Vagina (tissue), 2 donors: ENCODE results near the gene MFSD6.

Source experiments
- POLR2A ChIP-seq, 2 donors: fragments of 450-650 bp; IDR thresholded peaks; one replicate each; pipeline ENCODE4 v1.6.1; 2017; ENCODE audit warnings: antibody characterized with exemption in 2 of 2, mild to moderate bottlenecking in 2 of 2, moderate library complexity in 2 of 2
- TF ChIP-seq, protein P1 (sequence below), 3 experiments: fragments of 450-650 bp in 2 of 3; fragments of 200-600 bp in 1 of 3; sonication (generic) in 1 of 3; IDR thresholded peaks; one replicate each; pipeline ENCODE4 v1.5.1; 2017 to 2019; ENCODE audit warnings: antibody characterized with exemption in 3 of 3, mild to moderate bottlenecking in 2 of 3, moderate library complexity in 2 of 3

DNA sequence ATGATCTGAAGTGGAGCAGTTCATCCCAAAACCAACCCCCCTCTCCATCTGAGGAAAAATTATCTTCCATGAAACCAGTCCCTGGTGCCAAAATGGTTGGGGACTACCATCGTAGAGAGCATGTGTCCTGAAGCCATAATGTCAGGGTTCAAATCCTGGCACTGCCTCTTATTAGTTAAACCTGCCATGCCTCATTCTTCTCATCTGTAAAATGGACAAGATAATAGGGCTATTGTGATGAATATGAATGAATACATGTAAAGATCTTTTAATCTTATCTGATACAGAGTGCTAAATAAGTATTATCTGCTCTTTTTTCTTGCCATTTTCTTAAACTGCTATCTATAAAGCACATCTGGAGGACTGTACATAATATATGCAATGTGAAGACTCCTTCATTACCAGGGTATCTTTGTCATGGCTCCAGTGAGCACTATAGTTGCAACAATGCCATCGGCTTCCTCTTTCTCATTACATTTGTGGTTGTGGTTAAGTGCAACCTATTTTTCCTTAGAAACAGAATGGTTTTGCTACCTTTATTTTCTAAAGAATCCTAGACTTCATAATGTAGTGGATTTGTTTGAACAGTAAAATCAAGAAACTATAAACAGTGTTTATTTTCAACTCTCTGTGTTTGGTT, 27.0 kb downstream of the MFSD6 start:
- TF ChIP-seq, protein P1, sequence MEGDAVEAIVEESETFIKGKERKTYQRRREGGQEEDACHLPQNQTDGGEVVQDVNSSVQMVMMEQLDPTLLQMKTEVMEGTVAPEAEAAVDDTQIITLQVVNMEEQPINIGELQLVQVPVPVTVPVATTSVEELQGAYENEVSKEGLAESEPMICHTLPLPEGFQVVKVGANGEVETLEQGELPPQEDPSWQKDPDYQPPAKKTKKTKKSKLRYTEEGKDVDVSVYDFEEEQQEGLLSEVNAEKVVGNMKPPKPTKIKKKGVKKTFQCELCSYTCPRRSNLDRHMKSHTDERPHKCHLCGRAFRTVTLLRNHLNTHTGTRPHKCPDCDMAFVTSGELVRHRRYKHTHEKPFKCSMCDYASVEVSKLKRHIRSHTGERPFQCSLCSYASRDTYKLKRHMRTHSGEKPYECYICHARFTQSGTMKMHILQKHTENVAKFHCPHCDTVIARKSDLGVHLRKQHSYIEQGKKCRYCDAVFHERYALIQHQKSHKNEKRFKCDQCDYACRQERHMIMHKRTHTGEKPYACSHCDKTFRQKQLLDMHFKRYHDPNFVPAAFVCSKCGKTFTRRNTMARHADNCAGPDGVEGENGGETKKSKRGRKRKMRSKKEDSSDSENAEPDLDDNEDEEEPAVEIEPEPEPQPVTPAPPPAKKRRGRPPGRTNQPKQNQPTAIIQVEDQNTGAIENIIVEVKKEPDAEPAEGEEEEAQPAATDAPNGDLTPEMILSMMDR (IDR thresholded peaks at IDR 0.05): no peak
- no peak for TF ChIP-seq POLR2A (IDR thresholded peaks at IDR 0.05)
